ENCODE measurements around the gene FBXW8. TPM values are rescaled to one million over a fixed set of nuclear protein-coding genes. Genes with fewer than 3 reads are reported as not detected.
"Not testable (repeated sequence)": the region's sequence is repeated elsewhere in the genome, so short reads cannot be mapped to it uniquely, and the experiment has no call there.

Gene FBXW8
- total RNA-seq, 1 donor from 2014 or later = 16.4 TPM

DNA sequence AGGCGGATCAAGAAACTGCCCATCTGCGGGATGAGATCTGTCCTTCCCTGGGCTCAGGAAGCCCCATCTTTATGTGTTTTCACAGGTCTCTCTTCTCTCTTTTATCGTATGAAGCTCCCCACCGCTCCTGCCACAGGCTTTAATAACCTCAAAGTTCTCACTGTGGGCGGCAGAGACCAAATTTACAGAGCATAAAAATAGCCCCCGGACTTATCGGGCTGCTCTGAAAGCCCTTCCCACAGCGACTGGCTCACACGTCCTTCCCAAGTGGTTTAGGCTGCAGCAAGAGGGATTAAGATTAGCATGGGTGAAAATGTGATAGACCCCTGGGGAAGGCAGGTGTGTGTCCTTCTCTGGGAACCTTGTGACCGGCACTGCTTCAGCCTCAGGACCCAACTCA is 140.6 kb downstream of the FBXW8 start:
- Histone ChIP-seq H3K9me3 (no peaks in the 10 kb centered on the region), H3K27ac (no peak overlapping the region), H3K27me3 (ENCODE audit: low read depth) (no peaks in the 10 kb centered on the region), H3K36me3 (no peaks in the 10 kb centered on the region), H3K4me3 (no peak overlapping the region), H3K4me1 (peaks cover 9% of the 10 kb centered on the region)
- DNase-seq = no peak
- no peak for ATAC-seq
- intact Hi-C loops (cut with DNase I) = no loop called here
- TF ChIP-seq, protein P1, sequence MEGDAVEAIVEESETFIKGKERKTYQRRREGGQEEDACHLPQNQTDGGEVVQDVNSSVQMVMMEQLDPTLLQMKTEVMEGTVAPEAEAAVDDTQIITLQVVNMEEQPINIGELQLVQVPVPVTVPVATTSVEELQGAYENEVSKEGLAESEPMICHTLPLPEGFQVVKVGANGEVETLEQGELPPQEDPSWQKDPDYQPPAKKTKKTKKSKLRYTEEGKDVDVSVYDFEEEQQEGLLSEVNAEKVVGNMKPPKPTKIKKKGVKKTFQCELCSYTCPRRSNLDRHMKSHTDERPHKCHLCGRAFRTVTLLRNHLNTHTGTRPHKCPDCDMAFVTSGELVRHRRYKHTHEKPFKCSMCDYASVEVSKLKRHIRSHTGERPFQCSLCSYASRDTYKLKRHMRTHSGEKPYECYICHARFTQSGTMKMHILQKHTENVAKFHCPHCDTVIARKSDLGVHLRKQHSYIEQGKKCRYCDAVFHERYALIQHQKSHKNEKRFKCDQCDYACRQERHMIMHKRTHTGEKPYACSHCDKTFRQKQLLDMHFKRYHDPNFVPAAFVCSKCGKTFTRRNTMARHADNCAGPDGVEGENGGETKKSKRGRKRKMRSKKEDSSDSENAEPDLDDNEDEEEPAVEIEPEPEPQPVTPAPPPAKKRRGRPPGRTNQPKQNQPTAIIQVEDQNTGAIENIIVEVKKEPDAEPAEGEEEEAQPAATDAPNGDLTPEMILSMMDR (IDR thresholded peaks at IDR 0.05) = no peak

DNA sequence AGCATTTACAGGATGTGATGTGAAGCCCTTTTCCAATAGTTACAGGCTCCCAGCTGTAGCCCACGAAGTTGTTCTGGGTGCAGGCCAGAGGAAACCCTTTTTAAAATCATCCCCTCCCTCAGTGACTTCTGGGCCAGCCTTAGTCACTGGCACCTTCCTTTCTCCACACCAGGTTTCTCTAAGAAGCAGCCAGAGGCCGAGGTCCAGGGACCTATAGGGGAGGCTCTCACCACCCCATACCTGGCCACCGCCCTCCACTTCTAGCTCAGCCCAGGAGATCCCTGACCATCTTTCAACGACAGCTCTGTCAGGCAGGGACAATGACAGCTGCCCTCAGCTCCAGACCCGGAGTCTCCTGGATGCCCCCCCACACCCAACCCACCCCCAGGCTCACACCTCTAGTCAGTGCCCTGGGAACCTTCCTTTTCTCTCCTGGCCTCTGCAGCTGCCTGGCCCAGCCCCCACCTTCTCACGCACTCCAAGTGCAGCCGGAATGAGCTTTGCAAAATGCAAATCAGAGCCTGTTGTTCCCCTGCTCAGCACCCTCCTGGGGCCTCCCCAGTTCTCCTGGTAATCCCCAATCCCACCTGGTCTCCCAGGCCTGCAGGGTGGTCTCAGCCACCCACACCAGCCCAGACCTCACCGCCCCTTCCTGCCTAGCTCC is 141.8 kb downstream of the FBXW8 start:
- TF ChIP-seq, protein P1 (IDR thresholded peaks at IDR 0.05) = no peak
- intact Hi-C loops (cut with DNase I) = no loop called here

DNA sequence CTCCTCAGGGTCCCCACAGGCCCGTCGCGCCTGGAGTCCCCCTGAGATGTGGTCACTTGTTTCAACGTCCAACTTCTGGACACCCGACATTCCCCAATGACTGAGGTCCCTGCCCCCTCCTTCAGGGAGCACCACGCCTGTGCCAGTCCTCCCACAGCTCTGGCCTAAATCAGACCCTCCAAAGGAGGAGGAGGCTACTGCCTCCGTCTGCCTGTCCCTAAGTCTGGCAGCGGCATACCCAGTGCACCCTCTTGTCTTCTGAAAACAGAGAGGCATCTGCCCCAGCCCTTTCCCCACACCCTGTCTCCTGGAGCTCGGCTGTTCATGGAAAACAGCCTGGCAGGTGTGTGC is 142.3 kb downstream of the FBXW8 start:
- DNase-seq (no peak), ATAC-seq (no peak)
- TF ChIP-seq, protein P1 (IDR thresholded peaks at IDR 0.05) = no peak
- Histone ChIP-seq H3K9me3 (no peaks in the 10 kb centered on the region), H3K27me3 (ENCODE audit: low read depth) (no peaks in the 10 kb centered on the region), H3K36me3 (no peaks in the 10 kb centered on the region), H3K4me1 (peaks cover 9% of the 10 kb centered on the region), H3K27ac (no peak overlapping the region), H3K4me3 (no peak overlapping the region)
- intact Hi-C loops (cut with DNase I) = no loop called here

More for the DNA sequence above, 141.8 kb downstream of the FBXW8 start:
- Histone ChIP-seq H3K4me3 (no peak overlapping the region), H3K9me3 (no peaks in the 10 kb centered on the region), H3K4me1 (peaks cover 9% of the 10 kb centered on the region), H3K36me3 (no peaks in the 10 kb centered on the region), H3K27me3 (ENCODE audit: low read depth) (no peaks in the 10 kb centered on the region), H3K27ac (no peak overlapping the region)
- no peak for DNase-seq
- ATAC-seq = no peak

DNA sequence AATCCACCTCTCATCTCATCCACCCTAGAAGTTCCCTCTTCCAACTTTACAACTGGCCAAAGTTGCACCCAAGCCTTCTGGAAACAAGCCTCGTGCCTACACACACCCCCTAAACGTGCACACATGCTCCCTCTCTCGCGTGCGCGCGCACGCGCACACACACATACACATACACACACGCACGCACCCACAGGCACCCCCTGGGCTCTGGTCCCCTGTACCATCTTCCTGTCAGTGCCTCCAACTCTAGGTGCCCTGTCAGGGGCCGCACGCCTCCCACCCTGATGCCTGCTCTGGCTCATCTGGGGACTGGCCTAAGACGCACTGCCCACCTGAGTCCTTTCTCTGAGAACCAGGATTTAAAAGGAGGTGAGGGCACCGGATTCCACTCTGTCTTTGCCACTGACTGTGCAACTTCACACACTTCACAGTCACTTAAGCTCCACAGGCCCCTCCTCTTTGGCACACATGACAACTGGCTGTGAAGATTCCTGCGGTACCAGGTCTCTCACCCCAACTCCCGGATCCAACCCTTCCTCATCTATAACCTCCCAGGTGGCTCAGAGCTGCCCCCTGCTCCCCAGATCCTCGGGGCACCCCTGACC is 142.9 kb downstream of the FBXW8 start:
- intact Hi-C loops (cut with DNase I) = no loop called here
- Histone ChIP-seq H3K9me3 (no peaks in the 10 kb centered on the region), H3K4me3 (no peak overlapping the region), H3K4me1 (peaks cover 3% of the 10 kb centered on the region), H3K27me3 (ENCODE audit: low read depth) (no peaks in the 10 kb centered on the region), H3K27ac (no peak overlapping the region), H3K36me3 (no peaks in the 10 kb centered on the region)
- ATAC-seq (no peak), DNase-seq (no peak)
- TF ChIP-seq, protein P1 (IDR thresholded peaks at IDR 0.05) = no peak

GRCh38 chr12:117054279-117054678 is 143.5 kb downstream of the FBXW8 start:
- TF ChIP-seq, protein P1 (IDR thresholded peaks at IDR 0.05) = no peak
- ATAC-seq (no peak), DNase-seq (no peak)
- intact Hi-C loops (cut with DNase I) = no loop called here
- H3K4me1 ChIP-seq = no peaks in the 10 kb centered on the region
- no peak overlapping the region for H3K4me3 ChIP-seq
- no peaks in the 10 kb centered on the region for H3K36me3 ChIP-seq
- no peaks in the 10 kb centered on the region for H3K9me3 ChIP-seq
- no peak overlapping the region for H3K27ac ChIP-seq
- H3K27me3 ChIP-seq (ENCODE audit: low read depth) = no peaks in the 10 kb centered on the region

DNA sequence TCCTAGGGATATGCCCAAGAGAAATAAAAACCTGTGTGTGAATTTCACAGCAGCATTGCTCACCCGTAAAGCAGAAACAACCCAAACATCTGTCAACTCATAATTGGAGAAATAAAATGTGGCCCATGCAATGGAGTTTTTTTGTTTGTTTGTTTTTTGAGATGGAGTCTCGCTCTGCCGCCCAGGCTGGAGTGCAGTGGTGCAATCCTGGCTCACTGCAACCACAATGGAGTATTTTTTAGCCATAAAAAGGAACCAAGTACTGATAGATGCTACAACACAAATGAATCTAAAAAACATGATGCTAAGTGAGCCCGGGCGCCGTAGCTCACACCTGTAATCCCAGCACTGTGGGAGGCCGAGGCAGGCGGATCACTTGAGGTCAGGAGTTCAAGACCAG is 146.9 kb downstream of the FBXW8 start:
- H3K27ac ChIP-seq; H3K4me3 ChIP-seq; intact Hi-C loops (cut with DNase I); DNase-seq; H3K27me3 ChIP-seq (ENCODE audit: low read depth); H3K9me3 ChIP-seq; H3K36me3 ChIP-seq; ATAC-seq; H3K4me1 ChIP-seq: not testable (repeated sequence)
